Body of pancreas (tissue), 4 donors: Measurements from ENCODE around the gene PLXNA3. TPM values are rescaled to one million over a fixed set of nuclear protein-coding genes. Genes with fewer than 3 reads are reported as not detected.
A peak's percentile ranks its signal among the peaks of the same experiment; 100 is the strongest.

Source experiments
- ATAC-seq: fragments of 150-250 bp; one replicate; pipeline ENCODE4 v1.9.1; 2016
- DNase-seq, 4 donors: peaks; one replicate each; pipeline ENCODE4 v3.0.0-alpha.2; 2019
- H3K27ac ChIP-seq, 4 donors: fragments of 200-600 bp; sonication (generic); 1 replicate in 3 of 4; 2 replicates in 1 of 4; pipeline versions ENCODE4 v1.5.1 to v1.6.1; 2016 to 2019; ENCODE audit warnings: mild to moderate bottlenecking in 1 of 4, mixed read lengths in 1 of 4, moderate library complexity in 1 of 4
- H3K27me3 ChIP-seq, 2 donors: fragments of 200-600 bp; sonication (generic); one replicate each; pipeline ENCODE4 v1.6.0; 2016; ENCODE audit warnings: mild to moderate bottlenecking in 1 of 2
- H3K36me3 ChIP-seq, 2 donors: fragments of 200-600 bp; sonication (generic); replicated peaks in 1 of 2; 2 replicates each; pipeline ENCODE4 v1.5.1; 2016; ENCODE audit warnings: low read depth in 2 of 2; ENCODE audit not compliant: insufficient read depth in 1 of 2
- H3K4me1 ChIP-seq: fragments of 200-600 bp; sonication (generic); one replicate; pipeline ENCODE4 v1.6.0; 2016
- H3K4me3 ChIP-seq, 2 donors: fragments of 200-600 bp; sonication (generic); 1 replicate in 1 of 2; 2 replicates in 1 of 2; pipeline ENCODE4 v1.5.1; 2016 to 2019
- H3K9me3 ChIP-seq, 3 donors: fragments of 200-600 bp; sonication (generic); 1 replicate in 2 of 3; 2 replicates in 1 of 3; pipeline ENCODE4 v1.5.1; 2016
- CTCF ChIP-seq, 7 experiments: fragments of 450-650 bp in 4 of 7; fragments of 200-600 bp in 3 of 7; sonication (generic) in 3 of 7; IDR thresholded peaks; one replicate each; pipeline ENCODE4 v1.5.1; 2016 to 2019; ENCODE audit warnings: antibody characterized with exemption in 7 of 7
- POLR2A ChIP-seq, 3 donors: fragments of 450-650 bp; IDR thresholded peaks; one replicate each; pipeline ENCODE4 v1.6.1; 2016; ENCODE audit warnings: antibody characterized with exemption in 3 of 3, mild to moderate bottlenecking in 2 of 3
- WGBS, 2 donors: methylation state at CpG; one replicate each; pipeline ENCODE4 v1.1.5; 2017; 5-methylcytosine and 5-hydroxymethylcytosine counted together
- intact Hi-C: fragments of 100-400 bp; cut with DNase I; formaldehyde crosslinking; loops from one replicate; pipeline ENCODE4 v1.15.1; 2023
- total RNA-seq, 2 donors: library from RNA; depleted of rRNA; stranded (reverse); fragments of >200 nt; gene quantifications; one replicate each; pipeline ENCODE4 v1.1.0, GENCODE V29; 2016

PLXNA3 gene
- total RNA-seq, 2 donors from 2014 or later, result 7.3 to 19.1 TPM

- no peak overlapping the region for H3K4me3 ChIP-seq
- intact Hi-C loops, result no loop called here
- WGBS, 2 donors, result 93% methylated on average over 6 of the region's 10 CpGs; no CpG with 5 or more reads in 1 of the 2 donors
- H3K4me1 ChIP-seq, result no peaks in the 10 kb centered on the region
- DNase-seq, result no peak
- TF ChIP-seq CTCF (IDR thresholded peaks at IDR 0.05) (no peak), POLR2A (IDR thresholded peaks at IDR 0.05) (no peak)
- no peaks in the 10 kb centered on the region for H3K9me3 ChIP-seq
- no peak overlapping the region for H3K27ac ChIP-seq
- H3K27me3 ChIP-seq, result no peaks in the 10 kb centered on the region
- ATAC-seq, result no peak
- H3K36me3 ChIP-seq, result no peaks in the 10 kb centered on the region
These were observed 37.7 kb upstream of the PLXNA3 start for GRCh38 chrX:154420402-154420756.

- intact Hi-C loops, result no loop called here
- Histone ChIP-seq H3K4me1 (peaks cover 14% of the 10 kb centered on the region), H3K4me3 (no peak overlapping the region), H3K27ac (peak overlapping the region in 3 of 4 donors; percentile 16 to 75 (median 44)), H3K36me3 (no peaks in the 10 kb centered on the region), H3K9me3 (no peaks in the 10 kb centered on the region), H3K27me3 (no peaks in the 10 kb centered on the region)
- ATAC-seq (no peak), DNase-seq (no peak)
- TF ChIP-seq CTCF (IDR thresholded peaks at IDR 0.05), result no peak
- no peak for TF ChIP-seq POLR2A (IDR thresholded peaks at IDR 0.05)
- WGBS, 2 donors, result 71 to 75% methylated on average over 4 to 5 of the region's 13 CpGs
These were observed 30.9 kb upstream of the PLXNA3 start for GRCh38 chrX:154426916-154427770.

DNA sequence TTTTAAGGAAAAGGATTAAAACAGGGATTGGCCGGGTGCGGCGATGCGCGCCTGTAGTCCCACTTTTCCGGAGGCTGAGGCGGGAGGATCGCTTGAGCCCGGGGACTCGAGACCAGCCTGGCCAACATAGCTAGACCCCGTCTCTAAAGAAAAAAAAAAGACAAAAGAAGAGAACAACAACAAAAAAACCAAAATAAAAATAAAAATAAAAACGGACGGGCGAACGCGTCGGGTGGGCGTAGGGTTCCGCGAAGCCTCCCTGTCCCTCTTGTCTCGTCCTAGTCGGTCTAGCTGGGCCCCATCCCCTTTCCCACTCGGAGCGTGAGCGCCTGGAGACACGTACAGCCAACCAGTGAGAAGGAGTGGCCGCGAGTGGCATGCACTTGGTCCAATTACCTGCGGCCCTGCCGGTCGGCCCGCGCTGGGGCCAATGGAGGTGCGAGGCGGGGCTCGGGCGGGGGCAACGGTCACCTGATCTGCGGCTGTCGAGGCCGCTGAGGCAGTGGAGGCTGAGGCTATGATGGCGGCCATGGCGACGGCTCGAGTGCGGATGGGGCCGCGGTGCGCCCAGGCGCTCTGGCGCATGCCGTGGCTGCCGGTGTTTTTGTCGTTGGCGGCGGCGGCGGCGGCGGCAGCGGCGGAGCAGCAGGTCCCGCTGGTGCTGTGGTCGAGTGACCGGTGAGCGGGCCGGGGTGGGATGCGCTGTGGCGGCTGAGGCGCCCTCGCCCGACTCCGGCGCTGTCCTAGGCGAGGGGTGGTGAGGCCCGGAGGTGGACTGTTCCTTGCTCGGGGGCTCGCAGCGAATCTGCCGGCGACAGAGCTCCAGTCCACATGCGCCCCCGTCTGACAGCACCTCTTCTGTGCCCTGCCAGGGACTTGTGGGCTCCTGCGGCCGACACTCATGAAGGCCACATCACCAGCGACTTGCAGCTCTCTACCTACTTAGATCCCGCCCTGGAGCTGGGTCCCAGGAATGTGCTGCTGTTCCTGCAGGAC is 29.6 kb upstream of the PLXNA3 start, which contains the start of gene ATP6AP1:
Gene ATP6AP1, plus strand, starts transcription at position 502 of the 996 bp plus-strand sequence. Its CDS starts 16 bp downstream, at position 518.
- Histone ChIP-seq H3K4me3 (peak within 1 kb of the TSS; percentile 32 to 70), H3K9me3 (no peaks in the 10 kb centered on the region), H3K27me3 (no peaks in the 10 kb centered on the region), H3K27ac (peak within 1 kb of the TSS; percentile 50 to 75 (median 64)), H3K4me1 (peaks cover 14% of the 10 kb centered on the region), H3K36me3 (no peaks in the 10 kb centered on the region)
- DNase-seq, result peak; percentile 91 to 95 (median 92)
- peak; percentile 100 for ATAC-seq
- intact Hi-C loops, result no loop called here
- 2 to 3% methylated on average over 13 to 58 of the region's 87 CpGs for WGBS, 2 donors
- peak; percentile 23 to 54 (median 52) for TF ChIP-seq POLR2A (IDR thresholded peaks at IDR 0.05)
- no peak for TF ChIP-seq CTCF (IDR thresholded peaks at IDR 0.05)

DNA sequence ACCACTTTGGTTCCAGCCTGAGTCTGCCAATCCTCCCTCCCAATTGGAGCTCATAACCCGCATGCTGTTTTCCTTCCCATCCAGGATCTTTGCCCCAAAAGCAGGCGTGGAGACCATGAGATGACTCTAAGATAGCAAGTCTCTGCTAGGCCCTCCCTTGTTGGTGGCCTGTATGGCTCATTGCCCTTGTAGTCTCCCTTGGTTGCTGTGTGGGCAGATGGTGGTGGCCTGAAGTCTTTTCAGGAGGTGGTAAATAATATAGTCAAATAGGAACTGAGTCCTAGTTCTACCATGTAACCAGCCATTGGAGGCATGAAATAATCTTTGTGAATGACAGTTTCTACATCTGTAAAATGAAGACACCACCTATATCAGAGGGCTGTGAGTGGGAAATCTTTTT is 28.4 kb upstream of the PLXNA3 start:
- Histone ChIP-seq H3K36me3 (no peaks in the 10 kb centered on the region), H3K27ac (no peak overlapping the region), H3K9me3 (no peaks in the 10 kb centered on the region), H3K4me1 (peaks cover 14% of the 10 kb centered on the region), H3K27me3 (no peaks in the 10 kb centered on the region), H3K4me3 (no peak overlapping the region)
- no peak for DNase-seq
- TF ChIP-seq CTCF (IDR thresholded peaks at IDR 0.05) (no peak), POLR2A (IDR thresholded peaks at IDR 0.05) (no peak)
- ATAC-seq, result no peak
- 72 to 100% methylated on average over 1 to 2 of the region's 2 CpGs for WGBS, 2 donors
- intact Hi-C loops, result no loop called here
